SIG-M5 (cell line): ENCODE results near the gene ASB18.

Experiments
- DNase-seq: peaks from one replicate; lab custom pipeline; 2025; lab: John Stamatoyannopoulos, UW

Gene ASB18

DNA sequence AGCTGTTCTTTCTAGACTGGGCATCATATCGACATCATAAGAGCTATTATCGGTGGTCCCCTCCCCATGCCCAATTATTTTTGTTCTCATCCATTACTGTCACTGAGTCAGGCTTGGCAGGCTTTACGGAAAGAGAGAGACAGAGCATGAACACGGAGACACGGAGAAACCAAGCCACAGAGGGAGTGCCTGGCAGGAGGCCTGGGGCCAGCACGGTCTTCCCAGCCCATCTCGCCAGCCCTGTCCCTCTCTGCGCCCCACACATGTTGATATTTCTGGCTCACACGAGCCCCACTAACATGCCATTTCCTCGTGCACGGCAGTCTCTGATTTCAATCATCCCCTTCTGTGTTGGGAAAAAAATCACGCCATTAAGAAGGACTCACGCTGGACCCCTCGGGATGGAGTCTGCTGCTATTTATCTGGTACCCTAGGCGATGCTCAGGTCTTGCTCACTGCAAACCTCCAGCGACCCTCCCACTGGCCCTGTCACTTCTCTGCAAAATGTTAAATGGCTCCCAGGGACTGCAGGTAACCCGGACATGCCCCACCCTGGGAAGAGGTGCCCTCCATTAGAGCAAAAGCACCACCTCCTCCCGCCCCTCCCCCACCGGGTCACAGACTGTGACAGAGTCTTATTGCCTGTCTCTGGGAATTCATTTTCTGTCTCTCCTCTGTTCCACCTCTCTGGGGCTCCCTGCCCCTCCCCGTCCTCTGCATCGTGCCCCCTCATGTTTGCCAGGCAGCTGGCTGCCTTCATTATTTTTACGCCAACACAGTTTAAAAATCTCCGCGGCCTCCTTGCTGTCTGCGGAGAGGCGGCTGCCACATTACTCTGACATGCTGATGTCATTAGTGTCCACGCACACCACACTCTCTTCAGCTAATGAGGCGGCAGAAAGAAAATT, 55.9 kb downstream of the ASB18 start:
- DNase-seq = no peak

DNA sequence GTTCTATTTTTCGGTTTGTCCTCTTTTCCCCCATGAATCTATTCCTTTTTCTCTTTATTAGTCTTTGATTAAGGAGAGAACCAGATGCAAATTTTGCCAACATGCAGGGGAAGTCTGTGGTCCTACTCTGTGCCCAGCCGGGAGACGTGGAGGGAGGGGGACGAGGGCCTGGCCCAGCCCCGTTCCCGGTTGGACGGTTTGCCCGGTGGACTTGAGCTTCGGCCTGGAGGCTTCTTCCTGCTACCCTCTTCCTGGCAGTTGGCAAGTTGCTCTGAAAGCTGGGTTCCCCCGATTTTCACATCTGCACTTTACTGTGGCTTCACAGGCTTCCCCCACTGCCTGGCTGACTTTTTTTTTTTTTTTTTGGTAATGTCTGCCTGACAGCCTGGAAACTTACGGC, 56.7 kb downstream of the ASB18 start:
- DNase-seq = no peak

DNA sequence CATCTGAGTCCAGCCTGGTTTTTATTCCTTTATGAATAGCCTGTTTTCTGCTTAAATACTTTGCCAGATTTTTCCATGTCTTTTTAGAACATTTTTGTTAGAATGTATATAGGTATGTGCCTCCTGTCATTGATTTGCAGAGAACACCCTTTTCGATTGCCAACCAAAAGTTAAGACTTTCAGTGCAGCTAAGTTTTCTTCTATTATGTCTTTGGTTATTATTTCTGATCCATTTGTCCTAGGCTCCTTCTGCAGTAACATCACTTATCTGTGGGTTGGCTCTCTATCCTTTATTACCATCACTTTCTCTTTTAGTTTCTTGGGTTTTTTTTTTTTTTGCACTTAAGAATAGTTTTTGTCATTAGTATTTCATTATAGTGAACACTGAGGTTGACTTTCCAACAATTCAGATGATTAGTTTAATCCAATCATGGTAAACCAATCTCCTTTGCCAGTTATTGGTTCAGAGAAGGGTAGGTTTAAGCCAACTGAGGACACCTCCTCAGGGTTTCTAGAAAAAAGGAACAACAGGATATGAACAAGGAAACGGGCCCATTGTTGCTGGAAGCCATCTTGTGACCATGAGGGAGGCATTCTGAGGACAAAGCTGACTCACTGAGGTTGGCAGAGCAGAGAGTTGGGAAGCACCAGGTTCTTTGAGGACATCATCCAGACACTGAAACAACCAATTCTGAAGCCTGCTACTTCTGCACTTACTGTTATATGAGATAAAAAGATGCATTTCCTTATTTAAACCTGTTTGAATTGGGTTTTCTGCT, 58.1 kb downstream of the ASB18 start:
- DNase-seq = no peak

DNA sequence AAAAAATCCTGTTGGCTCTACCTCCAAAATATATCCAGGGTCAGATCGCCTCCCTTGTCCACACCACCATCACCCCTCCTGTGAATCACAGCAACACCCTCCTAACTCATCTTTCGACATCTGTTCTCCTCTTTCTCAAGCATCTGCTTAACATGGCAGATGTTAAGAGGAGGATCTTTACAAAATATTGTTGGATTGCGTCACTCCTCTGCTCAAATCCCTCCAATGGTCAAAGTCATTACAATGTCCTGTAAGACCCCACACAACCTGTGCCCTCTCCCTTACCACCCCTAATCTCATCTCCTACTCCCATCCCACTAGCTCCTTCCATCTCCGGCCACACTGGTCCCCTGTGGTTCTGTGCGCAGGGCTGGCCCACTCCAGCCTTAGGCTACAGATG, 59.3 kb downstream of the ASB18 start:
- DNase-seq = no peak

DNA sequence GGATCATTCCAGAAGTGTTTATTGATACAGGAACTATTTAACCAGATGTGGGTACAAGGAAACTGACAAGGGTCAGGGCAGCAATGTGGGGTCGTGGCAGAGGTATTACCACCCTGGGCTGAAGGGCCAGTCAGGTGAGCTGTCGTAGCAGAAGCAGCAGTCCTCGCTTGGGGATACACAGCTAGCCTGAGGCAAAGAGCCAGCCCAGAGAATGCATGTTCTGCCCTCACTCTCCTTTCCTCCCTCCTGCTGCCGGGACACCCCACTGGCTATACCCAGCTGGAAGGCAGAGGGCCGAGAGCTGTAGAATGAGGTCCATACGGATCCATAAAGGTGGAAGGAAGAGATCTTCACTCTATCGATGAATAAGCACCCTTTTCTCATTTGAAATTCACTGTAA, 63.8 kb downstream of the ASB18 start:
- no peak for DNase-seq

DNA sequence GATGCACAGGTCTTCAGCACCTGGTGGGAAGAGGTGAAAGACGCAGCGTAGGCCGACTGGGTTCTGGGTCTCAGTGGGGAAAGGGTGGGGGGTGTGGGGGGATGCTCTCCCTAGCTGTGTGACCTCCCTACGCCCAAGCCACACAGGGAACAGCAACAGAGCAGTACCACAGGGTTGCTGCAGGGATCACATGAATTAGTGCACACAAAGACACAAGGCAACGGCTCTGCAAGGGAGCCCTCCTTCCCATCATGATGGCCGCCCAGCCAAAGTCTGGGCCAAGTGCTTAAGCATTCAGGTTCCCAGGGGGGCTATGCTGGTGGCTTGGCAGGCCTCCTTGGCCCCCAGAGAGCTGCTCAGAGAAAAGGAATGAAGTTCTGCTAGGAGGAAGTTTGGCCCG, 67.8 kb downstream of the ASB18 start:
- DNase-seq = no peak

DNA sequence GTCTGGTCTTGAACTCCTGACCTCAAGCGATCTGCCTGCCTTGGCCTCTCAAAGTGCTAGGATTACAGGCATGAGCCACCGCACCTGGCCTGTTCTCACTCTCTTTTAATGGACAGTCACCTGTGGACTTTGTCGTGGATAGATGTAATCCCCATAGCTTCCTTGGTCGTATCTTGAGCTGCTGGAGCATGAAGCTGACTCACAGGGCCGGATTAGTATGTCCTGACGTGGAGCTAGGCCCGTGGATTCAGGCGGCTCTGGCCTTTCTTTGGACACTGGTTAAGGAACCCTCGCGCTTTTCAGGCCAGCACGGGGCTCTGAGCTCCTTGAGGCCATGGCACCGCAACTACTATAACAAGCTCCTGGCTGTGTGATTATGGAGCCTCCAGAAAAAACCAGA, 68.5 kb downstream of the ASB18 start:
- DNase-seq = no peak

DNA sequence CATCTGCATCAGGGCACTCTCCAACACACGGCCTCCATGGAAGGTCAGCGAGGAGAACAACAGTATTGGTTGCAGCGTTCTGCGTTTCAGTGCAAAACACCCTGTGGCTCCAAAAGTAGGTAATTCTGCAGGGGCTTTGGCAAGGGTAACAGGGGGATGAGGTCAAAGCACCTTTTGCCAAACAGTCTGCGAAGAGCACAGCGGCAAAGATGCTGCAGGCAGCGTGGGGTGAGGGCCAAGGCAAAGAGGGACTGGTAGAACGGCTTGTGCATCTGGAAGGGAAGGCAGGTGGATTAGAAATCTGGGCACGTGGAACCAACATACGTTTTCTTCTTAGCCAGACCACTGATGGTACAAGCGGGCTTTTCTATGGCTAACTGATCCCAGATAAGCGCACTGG, 69.4 kb downstream of the ASB18 start:
- DNase-seq = no peak

DNA sequence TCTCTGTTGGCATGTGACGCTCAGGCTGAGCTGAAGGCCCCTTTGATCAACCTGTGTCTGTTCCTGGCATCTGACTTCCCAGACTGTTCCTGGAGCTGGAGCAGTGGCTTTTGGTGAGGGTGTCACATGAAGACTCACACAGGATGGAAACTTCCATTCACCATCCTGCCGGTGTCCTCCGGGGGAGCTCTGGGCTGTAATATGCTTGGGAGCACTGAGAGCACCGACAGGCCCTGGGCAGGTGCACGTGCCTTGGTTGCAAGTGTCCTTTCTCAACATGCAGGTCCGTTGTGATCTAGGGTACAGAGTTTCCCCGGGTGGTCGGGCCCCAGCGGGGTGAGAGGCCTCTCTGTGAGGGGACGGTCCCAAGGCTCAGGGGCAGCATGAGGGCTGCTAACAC, 71.2 kb downstream of the ASB18 start:
- DNase-seq = no peak

DNA sequence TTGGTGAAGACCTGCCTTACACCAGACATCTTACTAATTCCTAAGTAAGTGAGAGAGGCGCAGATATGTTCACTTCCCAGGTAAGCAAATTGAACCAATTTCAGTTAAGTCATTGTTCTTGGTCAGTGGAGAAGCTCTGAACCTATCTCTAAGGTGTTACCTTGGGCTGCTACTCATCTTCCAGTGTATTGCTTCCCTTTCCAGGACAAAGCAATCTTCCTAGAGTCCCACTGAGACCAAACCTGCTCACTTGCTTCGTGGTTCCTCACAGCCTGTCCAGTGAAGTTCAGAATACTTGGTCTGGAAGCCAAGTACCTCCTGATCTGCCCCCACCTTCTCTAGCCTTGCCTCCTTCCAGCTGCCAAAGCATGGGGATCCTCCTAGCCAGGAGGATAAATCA, 73.5 kb downstream of the ASB18 start:
- DNase-seq = no peak

DNA sequence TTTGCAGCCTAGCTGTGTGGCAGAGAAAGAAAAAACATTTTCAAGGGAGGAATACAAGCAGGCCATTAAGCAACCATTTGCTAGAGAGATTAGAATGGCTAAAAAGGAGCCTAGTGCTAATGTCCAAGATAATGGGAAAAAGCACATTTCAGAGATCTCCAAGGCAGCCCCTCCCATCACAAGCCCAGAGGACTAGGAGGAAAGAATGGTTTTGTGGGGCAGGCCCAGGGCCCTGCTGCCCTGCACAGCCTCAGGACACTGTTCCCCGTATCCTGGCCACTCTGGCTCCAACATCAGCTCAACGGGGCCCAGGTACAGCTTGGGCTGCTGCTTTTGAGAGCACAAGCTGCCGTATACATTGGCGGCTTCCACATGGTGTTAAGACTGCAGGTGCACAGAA, 79.5 kb downstream of the ASB18 start:
- no peak for DNase-seq

DNA sequence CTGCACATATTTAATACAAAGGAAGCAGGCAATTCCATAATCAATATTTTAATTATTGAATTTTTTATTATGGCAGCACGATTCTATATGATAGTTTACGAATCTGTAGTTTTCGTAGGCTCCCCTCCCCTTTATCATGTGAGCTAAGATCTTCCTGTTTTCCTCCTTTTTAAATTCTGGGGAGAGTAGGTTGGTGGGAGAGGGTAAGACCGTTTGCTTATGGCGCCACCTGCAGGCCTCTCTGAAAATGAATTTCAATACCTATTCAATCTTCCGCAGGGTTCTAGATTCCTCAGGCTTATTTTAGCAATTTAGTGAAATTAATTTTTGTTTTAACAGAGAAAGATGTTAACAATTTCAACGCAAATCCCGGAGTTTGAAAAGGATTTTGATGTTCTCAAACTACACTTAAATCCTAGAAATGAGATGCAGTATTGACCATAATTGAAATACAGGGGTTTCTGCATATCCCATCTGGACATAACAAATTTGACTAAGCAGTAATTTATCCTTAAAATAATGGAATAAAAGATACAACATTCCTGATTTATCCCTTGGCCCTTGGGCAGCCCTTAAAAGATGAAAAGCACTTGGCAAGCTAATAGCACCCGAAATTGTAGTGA, 83.3 kb downstream of the ASB18 start:
- DNase-seq = no peak

DNA sequence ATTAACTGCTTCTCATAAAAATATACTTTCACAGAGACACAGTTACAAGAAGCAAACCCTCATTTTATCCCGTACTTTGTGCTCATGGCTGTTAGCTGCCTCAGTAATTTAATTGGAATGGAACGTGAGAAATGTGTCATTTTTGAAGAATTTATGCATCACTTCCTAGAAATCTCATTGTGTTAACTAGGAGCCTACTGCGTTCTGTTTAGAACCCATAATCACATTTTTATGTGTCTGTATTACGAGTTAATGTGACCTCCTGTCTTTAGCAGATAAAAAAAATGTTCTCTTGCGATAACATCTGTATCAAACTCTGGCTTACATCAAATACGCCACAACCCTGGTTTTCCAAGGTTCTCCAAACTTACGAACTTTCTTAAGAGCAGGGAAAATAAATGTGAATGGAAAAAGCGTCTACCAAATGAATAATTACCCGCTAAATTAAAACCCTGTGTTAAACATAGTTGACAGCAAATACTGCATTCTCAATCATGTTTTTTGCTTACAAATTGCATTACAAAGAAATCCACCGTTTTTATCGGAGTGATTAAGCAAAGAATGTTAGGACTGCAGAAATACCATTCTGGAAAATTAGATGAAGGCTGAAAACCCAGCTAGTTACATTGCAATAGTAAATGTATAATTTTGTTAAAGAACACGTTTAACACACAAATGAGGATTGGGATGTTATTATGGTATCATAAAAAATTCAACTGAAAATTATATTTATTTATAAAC, 84.0 kb downstream of the ASB18 start:
- no peak for DNase-seq

DNA sequence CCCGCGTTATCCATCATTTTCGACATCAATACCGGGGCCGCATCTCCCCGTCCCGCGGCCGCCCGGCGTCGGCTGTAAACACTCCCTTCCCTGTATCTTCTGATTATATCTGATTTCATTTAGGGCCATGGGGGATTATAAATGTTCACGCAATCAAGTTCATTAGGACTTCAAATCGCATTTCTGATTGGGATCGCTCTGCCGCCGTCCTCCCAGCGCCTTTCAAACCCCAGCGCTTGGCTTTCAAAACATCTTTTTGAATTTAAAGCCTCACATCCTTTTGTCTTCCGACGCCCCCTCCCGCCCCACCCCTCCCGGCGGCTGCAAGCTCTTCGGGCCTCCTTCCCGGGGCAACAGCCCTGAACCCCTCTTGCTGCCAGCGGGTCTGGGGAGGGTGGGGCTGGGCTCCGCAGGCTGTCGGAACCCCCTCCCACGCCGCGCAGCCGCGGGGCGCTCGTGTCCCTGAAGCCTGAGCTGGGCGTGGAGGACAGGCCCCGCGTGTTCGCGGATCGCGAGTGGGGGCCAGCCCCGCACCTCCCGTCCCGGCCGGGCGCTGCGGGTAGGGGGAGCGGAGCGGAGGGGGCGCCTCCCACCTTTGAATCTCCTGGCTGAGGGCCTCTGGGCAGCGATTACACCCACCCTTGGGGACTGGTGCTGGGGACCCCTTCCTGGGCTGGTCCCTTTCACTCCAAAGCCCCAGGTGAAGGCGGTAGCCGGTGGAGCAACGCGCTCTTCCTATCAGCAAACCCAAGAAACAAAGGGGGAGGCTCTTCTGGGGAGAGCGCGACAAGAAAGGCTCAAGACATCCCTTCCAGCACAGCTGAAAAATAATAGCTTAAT, 84.8 kb downstream of the ASB18 start:
- DNase-seq = no peak

DNA sequence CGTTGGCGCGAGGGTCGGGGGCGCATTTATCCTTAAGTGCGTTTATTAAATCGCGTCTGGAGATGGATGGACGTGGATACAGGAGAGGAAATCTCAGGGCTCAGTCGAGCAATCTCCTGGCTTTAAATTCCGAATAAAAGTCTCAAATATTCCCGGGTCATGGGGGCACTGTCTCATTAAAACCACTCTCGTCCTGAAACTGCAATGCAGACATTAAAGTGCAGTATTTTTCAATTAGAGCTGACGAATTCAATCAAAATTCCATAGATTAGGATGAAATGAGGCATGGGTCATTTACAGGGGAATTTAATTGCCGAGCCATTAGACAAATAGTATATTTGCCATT, 85.3 kb downstream of the ASB18 start:
- no peak for DNase-seq

DNA sequence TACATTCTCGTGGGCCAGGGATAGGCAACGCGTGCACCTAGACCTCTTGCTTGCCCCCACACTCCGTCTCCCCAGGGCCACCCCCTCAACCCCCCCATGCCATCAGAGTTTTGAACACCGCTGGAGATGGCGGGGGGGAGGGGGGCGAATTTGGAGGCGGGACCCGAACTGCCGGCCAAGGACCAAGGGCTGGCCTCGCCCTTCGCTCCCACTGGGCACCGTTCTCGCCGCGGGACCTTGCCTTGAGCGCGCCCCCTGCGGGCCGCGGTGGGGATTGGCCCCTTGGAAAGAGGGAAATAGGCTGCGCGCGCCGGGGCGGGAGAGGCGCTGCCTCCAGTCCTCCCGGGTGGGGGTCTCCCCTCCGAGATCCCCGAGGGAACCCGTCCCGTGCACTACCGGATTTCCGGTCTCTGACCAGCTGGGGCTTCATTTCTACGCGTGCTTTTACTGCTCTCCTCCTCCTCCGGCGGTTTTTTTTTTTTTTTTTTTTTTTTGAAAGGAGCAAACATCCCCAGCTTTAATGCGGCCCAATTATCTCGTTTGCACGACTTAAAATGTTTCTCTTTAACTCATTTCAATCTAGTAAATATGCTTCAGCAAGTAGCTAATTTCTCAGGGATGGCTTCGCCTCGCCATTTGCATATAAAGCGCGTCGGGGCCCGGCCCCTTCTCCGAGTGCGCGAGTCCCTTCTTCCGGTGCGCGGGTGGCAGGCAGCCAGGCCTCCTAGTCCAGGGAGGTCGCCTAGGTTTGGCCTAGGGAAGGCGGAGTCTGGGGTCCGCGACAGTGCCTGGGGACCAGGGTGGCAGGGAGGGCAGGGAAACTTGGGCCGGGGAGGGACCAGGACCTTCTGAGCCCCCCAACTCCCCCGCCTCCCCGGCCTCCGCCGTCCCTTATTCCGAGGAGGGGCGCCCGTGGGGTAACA, 86.0 kb downstream of the ASB18 start:
- no peak for DNase-seq

DNA sequence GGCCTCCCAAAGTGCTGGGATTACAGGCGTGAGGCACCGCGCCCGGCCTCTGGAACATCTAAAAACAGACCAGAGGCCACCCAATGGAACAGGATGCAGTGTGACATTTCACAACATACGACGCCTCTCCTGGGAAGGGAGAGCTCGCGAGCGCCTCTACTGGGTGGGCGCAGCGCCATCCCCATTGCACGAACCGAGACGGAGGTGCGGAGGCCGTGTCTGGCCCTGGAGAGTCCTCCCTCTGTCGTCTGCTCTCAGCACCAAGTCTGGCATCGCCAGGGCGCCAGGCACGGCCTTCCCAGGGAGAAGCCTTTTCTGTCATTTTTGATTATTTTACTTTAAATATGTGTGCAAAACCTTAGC, 86.6 kb downstream of the ASB18 start:
- DNase-seq = no peak

DNA sequence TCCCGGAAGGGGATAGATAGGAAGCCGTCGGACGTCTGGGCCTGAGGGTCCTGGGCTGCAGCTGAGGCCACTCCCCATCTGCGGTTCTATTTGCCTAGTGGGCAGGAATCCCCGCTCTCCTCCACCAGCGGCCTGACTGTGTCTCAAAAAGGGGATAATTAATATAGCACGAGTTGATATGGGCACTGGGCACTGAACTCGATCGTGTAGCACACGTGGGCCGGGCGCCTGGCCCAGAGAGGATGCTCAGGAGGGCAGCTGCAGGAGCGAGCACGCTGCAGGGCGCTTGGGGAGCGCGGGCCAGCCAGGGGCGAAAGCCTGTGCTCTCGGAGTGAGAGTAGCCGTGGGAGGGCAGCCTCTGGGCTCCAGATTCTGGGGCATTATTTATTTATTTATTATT, 87.3 kb downstream of the ASB18 start:
- DNase-seq = no peak

DNA sequence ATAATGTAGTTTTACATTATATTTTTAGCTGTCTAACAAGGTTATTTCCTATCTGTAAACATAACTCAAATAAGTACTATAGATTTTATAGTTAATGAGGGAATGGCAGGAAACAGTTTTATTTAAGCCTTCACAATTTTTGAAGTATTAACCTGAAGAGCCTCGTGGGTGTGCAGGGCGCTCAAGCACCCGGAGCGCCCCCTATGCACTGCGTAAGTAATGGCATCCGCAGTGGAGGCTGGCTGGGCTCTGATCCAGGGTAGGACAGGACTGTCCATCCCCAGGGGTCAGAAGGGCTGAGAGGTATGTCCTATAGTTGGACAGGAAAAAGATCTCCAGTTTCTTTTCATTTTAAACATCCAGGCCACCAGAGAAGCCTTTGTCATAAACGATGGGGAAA, 87.8 kb downstream of the ASB18 start:
- no peak for DNase-seq

DNA sequence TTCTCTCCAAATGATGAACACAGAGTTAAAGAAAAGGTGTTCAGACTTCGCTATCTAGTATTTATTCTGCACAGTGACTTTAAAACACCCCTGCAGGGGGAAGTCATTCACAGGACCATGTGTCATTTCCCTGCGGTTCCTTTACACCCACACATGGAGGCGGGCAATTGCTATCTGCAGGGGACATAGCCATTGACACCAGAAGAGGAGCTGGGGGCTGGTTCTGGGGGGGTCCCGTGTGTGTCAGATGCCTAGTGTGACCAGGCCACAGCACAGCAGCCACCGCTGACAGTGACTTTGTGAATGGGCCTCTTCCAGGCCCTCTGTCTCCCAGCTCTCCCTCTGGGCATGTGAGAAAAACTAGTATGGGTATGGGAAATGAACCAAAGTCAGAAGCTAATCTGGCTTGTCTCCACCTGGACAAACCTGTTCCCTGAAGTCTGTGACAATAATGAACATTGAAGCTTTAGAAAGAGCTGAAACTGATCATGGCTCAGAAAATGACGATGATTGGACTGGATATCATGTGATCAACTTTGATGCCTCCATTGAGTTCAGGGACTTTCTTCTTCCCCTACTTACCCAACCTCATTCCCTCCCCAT, 88.6 kb downstream of the ASB18 start:
- no peak for DNase-seq
